RWPE1 (cell line): Measurements from ENCODE around the gene BTRC.

Experiments used
- CTCF ChIA-PET: fragments of 350-600 bp; sonication (Branson Sonifier 250); formaldehyde crosslinking; extraction: SDS; loops from one replicate; lab custom pipeline; 2021; lab: Yijun Ruan, JAX
- POLR2A ChIA-PET: fragments of 400-600 bp; formaldehyde crosslinking; extraction: SDS; loops from one replicate; lab custom pipeline; 2020; ENCODE audit warnings: antibody characterized with exemption; ENCODE audit not compliant: low non-redundant PET; lab: Yijun Ruan, JAX
- DNase-seq: peaks from one replicate; pipeline ENCODE4 v3.0.0; 2012; ENCODE audit warnings: low spot score
- H3K27ac ChIP-seq: fragments of 450-650 bp; 2 replicates; pipeline ENCODE4 v1.5.1; 2017
- CTCF ChIP-seq: fragments of 450-650 bp; conservative IDR thresholded peaks from 2 replicates; pipeline ENCODE4 v1.5.1; 2017; ENCODE audit warnings: low read depth, mild to moderate bottlenecking

The BTRC gene

GRCh38 chr10:101353692-101354327 is at the start of gene BTRC:
BTRC (plus strand) TSS chr10:101354165; CDS start chr10:101354181, 16 bp downstream.
- no peak for TF ChIP-seq CTCF
- DNase-seq = peak; percentile 96
- peak within 1 kb of the TSS; percentile 88 for H3K27ac ChIP-seq
- ChIA-PET POLR2A (interaction anchor here (0.7 kb wide), 1 partner anchor 798 kb away, joined by 3 read pairs; no protein-coding TSS in a partner anchor), CTCF (interaction anchor here (0.6 to 1.2 kb wide), 4 partner anchors 9 to 113 kb away, joined by 3 to 7 read pairs (median 5); no protein-coding TSS in a partner anchor)

GRCh38 chr10:101304316-101304715 is 49.6 kb upstream of the BTRC start:
- ChIA-PET CTCF (interaction anchor here (0.6 to 7.7 kb wide), 4 partner anchors 14 to 266 kb away, joined by 3 to 50 read pairs (median 19); no protein-coding TSS in a partner anchor), POLR2A (no interaction called here)

GRCh38 chr10:101305320-101306241 is 48.4 kb upstream of the BTRC start:
- POLR2A ChIA-PET = no interaction called here
- TF ChIP-seq CTCF = no peak
- CTCF ChIA-PET = interaction anchor here (0.6 to 7.7 kb wide), 5 partner anchors 13 to 971 kb away, joined by 3 to 50 read pairs (median 3); no protein-coding TSS in a partner anchor
- DNase-seq = no peak
- H3K27ac ChIP-seq = no peak overlapping the region

More at GRCh38 chr10:101304316-101304715, 49.6 kb upstream of the BTRC start:
- no peak for TF ChIP-seq CTCF
- DNase-seq = no peak
- H3K27ac ChIP-seq = no peak overlapping the region

GRCh38 chr10:101308051-101308450 is 45.9 kb upstream of the BTRC start:
- no peak for TF ChIP-seq CTCF
- ChIA-PET POLR2A (interaction anchor here (0.8 kb wide), 1 partner anchor 134 kb away, joined by 3 read pairs; no protein-coding TSS in a partner anchor), CTCF (interaction anchor here (0.6 to 0.9 kb wide), 3 partner anchors 10 to 262 kb away, joined by 3 to 5 read pairs (median 3); no protein-coding TSS in a partner anchor)
- H3K27ac ChIP-seq = 0 out of 2 replicates have a peak overlapping the region, but pooled peaks have one; percentile 20
- peak; percentile 66 for DNase-seq

GRCh38 chr10:101310529-101311184 is 43.3 kb upstream of the BTRC start:
- no peak for TF ChIP-seq CTCF

More at GRCh38 chr10:101310529-101311184, 43.3 kb upstream of the BTRC start:
- POLR2A ChIA-PET = interaction anchor here (0.6 kb wide), 1 partner anchor 17 kb away, joined by 3 read pairs; no protein-coding TSS in a partner anchor
- DNase-seq = no peak
- CTCF ChIA-PET = interaction anchor here (0.9 to 1.4 kb wide), 5 partner anchors 9 to 156 kb away, joined by 3 to 7 read pairs (median 4); no protein-coding TSS in a partner anchor
- H3K27ac ChIP-seq = no peak overlapping the region
